ENCODE data around the gene RRAS2.

- TF ChIP-seq CTCF (IDR thresholded peaks at IDR 0.05) (no peak), POLR2A (IDR thresholded peaks at IDR 0.05) (no peak)
Measured at GRCh38 chr11:14229472-14229871, 129.5 kb downstream of the RRAS2 start.

Measured in Peyer's patch (tissue), 4 donors.